RWPE1 (cell line): ENCODE measurements around the gene TEX51.

Experiments used
- CTCF ChIA-PET: fragments of 350-600 bp; sonication (Branson Sonifier 250); formaldehyde crosslinking; extraction: SDS; loops from one replicate; lab custom pipeline; 2021; lab: Yijun Ruan, JAX
- POLR2A ChIA-PET: fragments of 400-600 bp; formaldehyde crosslinking; extraction: SDS; loops from one replicate; lab custom pipeline; 2020; ENCODE audit warnings: antibody characterized with exemption; ENCODE audit not compliant: low non-redundant PET; lab: Yijun Ruan, JAX
- DNase-seq: peaks from one replicate; pipeline ENCODE4 v3.0.0; 2012; ENCODE audit warnings: low spot score
- H3K27ac ChIP-seq: fragments of 450-650 bp; 2 replicates; pipeline ENCODE4 v1.5.1; 2017
- TF ChIP-seq, protein P1 (sequence below): fragments of 450-650 bp; conservative IDR thresholded peaks from 2 replicates; pipeline ENCODE4 v1.5.1; 2017; ENCODE audit warnings: low read depth, mild to moderate bottlenecking

Gene TEX51

GRCh38 chr2:126945118-126945517 lies 46.4 kb downstream of the TEX51 start:
- CTCF ChIA-PET: no interaction called here
- TF ChIP-seq, protein P1, sequence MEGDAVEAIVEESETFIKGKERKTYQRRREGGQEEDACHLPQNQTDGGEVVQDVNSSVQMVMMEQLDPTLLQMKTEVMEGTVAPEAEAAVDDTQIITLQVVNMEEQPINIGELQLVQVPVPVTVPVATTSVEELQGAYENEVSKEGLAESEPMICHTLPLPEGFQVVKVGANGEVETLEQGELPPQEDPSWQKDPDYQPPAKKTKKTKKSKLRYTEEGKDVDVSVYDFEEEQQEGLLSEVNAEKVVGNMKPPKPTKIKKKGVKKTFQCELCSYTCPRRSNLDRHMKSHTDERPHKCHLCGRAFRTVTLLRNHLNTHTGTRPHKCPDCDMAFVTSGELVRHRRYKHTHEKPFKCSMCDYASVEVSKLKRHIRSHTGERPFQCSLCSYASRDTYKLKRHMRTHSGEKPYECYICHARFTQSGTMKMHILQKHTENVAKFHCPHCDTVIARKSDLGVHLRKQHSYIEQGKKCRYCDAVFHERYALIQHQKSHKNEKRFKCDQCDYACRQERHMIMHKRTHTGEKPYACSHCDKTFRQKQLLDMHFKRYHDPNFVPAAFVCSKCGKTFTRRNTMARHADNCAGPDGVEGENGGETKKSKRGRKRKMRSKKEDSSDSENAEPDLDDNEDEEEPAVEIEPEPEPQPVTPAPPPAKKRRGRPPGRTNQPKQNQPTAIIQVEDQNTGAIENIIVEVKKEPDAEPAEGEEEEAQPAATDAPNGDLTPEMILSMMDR: no peak
- POLR2A ChIA-PET: no interaction called here
- DNase-seq: no peak
- H3K27ac ChIP-seq: no peak overlapping the region

DNA sequence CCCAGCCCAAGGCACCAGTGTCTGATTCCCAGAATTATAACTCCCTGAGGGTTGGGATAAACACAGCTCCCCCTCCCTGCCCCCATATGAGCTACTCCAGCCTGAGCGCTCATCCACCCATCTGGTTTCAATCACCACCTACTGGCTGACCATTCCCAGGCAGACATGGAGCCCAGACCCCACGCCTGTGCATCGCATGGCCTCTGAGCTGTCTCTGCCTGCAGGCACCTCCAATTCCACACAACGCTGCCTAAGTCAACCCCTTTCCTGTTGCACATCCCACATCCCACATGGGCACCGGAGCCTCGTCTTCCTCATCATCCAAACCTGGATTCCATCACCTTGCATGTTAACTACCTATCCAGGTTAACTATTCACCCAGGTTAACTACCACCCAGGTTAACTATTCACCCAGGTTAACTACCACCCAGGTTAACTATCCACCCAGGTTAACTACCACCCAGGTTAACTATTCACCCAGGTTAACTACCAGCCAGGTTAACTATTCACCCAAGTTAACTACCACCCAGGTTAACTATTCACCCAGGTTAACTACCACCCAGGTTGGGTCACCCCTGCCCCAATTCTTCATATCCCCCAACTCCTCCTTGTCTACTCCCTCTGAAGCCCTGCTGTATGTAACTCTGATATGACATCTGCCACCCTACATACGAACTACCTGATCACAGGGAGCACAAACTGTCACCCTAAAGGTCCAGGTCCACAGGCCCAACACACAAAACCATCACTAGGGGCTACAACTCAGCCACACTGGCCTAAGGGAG lies 47.8 kb downstream of the TEX51 start:
- ChIA-PET POLR2A (no interaction called here), CTCF (no interaction called here)
- TF ChIP-seq, protein P1: no peak
- H3K27ac ChIP-seq: no peak overlapping the region
- DNase-seq: no peak

DNA sequence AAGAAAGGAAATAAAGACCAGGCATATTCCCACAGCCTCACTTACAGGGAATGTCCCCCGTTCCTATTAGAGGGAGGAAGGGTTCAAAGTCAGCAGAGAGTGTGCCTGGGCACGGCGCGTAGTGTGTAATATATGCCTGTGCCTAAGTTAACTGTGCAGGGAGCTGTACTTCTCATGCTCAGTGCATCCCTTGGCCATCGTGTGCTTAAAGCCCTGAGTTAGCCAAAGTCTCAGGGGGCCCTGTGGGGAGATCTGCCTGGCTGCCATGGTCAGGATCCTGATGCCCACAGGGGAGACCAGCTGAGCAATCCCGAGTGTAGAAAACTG lies 48.4 kb downstream of the TEX51 start:
- ChIA-PET POLR2A (no interaction called here), CTCF (no interaction called here)
- no peak for DNase-seq
- TF ChIP-seq, protein P1: no peak
- no peak overlapping the region for H3K27ac ChIP-seq

GRCh38 chr2:126949775-126950174 lies 51.1 kb downstream of the TEX51 start:
- ChIA-PET POLR2A (no interaction called here), CTCF (no interaction called here)
- no peak for DNase-seq
- TF ChIP-seq, protein P1: no peak
- no peak overlapping the region for H3K27ac ChIP-seq

DNA sequence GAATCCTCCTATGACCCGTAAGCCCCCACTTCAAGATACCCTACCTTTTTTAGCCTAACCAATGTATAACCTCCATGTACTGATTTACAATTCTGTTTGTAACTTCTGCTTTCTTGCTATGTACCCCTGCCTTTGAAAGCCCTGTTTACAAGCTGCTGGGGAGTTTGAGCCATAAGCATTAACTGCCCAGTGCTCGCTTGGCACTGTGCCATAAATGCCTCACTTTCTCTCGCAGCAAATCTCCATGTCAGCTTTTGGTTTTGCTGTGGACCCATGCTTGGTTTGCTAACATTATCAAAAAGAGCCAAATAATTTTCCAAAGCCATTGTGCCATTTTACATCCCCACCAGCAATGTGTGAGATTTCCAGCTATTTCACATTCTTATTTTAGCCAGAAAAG lies 51.8 kb downstream of the TEX51 start:
- POLR2A ChIA-PET: no interaction called here
- CTCF ChIA-PET: no interaction called here
- no peak overlapping the region for H3K27ac ChIP-seq
- TF ChIP-seq, protein P1: no peak
- DNase-seq: no peak
